ENCODE results near the gene RMC1. TPM values are rescaled to one million over a fixed set of nuclear protein-coding genes. Genes with fewer than 3 reads are reported as not detected.

Gene RMC1
- polyA plus RNA-seq, 1 experiment: 10.8 TPM

- Histone ChIP-seq H3K27me3 (ENCODE audit: control insufficient read depth, insufficient read depth, low read length) (no peaks in the 10 kb centered on the region), H3K4me3 (ENCODE audit: low read depth, low read length) (no peak overlapping the region), H3K36me3 (ENCODE audit: control insufficient read depth, insufficient read depth, low read length) (peaks cover 18% of the 10 kb centered on the region)
- ChIA-PET CTCF (interaction anchor here (1.2 kb wide), 1 partner anchor 20 kb away, joined by 3 read pairs; no protein-coding TSS in a partner anchor), POLR2A (no interaction called here)
- DNase-seq (ENCODE audit: low read depth): no peak
- TF ChIP-seq CTCF (IDR thresholded peaks at IDR 0.05; ENCODE audit: insufficient read depth, low read depth, low read length): no peak
These were observed 18.0 kb downstream of the RMC1 start for GRCh38 chr18:23521271-23521670.

- CTCF ChIA-PET: interaction anchor here (1.0 to 2.0 kb wide), 2 partner anchors 23 to 66 kb away, joined by 4 to 6 read pairs; no protein-coding TSS in a partner anchor
- H3K4me3 ChIP-seq (ENCODE audit: low read depth, low read length): no peak overlapping the region
- H3K36me3 ChIP-seq (ENCODE audit: control insufficient read depth, insufficient read depth, low read length): peaks cover 20% of the 10 kb centered on the region
- no peaks in the 10 kb centered on the region for H3K27me3 ChIP-seq (ENCODE audit: control insufficient read depth, insufficient read depth, low read length)
- no peak for TF ChIP-seq CTCF (IDR thresholded peaks at IDR 0.05; ENCODE audit: insufficient read depth, low read depth, low read length)
- DNase-seq (ENCODE audit: low read depth): no peak
- POLR2A ChIA-PET: no interaction called here
These were observed 18.6 kb downstream of the RMC1 start for GRCh38 chr18:23521907-23522306.

GRCh38 chr18:23523429-23524212 is 20.3 kb downstream of the RMC1 start:
- POLR2A ChIA-PET: no interaction called here
- peaks cover 16% of the 10 kb centered on the region for H3K36me3 ChIP-seq (ENCODE audit: control insufficient read depth, insufficient read depth, low read length)
- CTCF ChIA-PET: interaction anchor here (0.7 to 2.0 kb wide), 3 partner anchors 57 to 180 kb away, joined by 3 to 6 read pairs (median 5); no protein-coding TSS in a partner anchor
- no peak for TF ChIP-seq CTCF (IDR thresholded peaks at IDR 0.05; ENCODE audit: insufficient read depth, low read depth, low read length)
- H3K27me3 ChIP-seq (ENCODE audit: control insufficient read depth, insufficient read depth, low read length): no peaks in the 10 kb centered on the region
- H3K4me3 ChIP-seq (ENCODE audit: low read depth, low read length): no peak overlapping the region
- no peak for DNase-seq (ENCODE audit: low read depth)

GRCh38 chr18:23524213-23524707 is 20.9 kb downstream of the RMC1 start:
- peaks cover 14% of the 10 kb centered on the region for H3K36me3 ChIP-seq (ENCODE audit: control insufficient read depth, insufficient read depth, low read length)
- H3K4me3 ChIP-seq (ENCODE audit: low read depth, low read length): no peak overlapping the region
- no peak for TF ChIP-seq CTCF (IDR thresholded peaks at IDR 0.05; ENCODE audit: insufficient read depth, low read depth, low read length)
- ChIA-PET CTCF (interaction anchor here (1.5 kb wide), 1 partner anchor 179 kb away, joined by 5 read pairs; no protein-coding TSS in a partner anchor), POLR2A (no interaction called here)
- no peak for DNase-seq (ENCODE audit: low read depth)
- H3K27me3 ChIP-seq (ENCODE audit: control insufficient read depth, insufficient read depth, low read length): no peaks in the 10 kb centered on the region

- no peak for TF ChIP-seq CTCF (IDR thresholded peaks at IDR 0.05; ENCODE audit: insufficient read depth, low read depth, low read length)
- CTCF ChIA-PET: interaction anchor here (1.0 to 1.8 kb wide), 2 partner anchors 11 to 177 kb away, joined by 3 to 10 read pairs; no protein-coding TSS in a partner anchor
- Histone ChIP-seq H3K4me3 (ENCODE audit: low read depth, low read length) (no peak overlapping the region), H3K36me3 (ENCODE audit: control insufficient read depth, insufficient read depth, low read length) (peaks cover 18% of the 10 kb centered on the region), H3K27me3 (ENCODE audit: control insufficient read depth, insufficient read depth, low read length) (no peaks in the 10 kb centered on the region)
- POLR2A ChIA-PET: no interaction called here
- DNase-seq (ENCODE audit: low read depth): no peak
These were observed 23.3 kb downstream of the RMC1 start for GRCh38 chr18:23526501-23527063.

All from BJ (cell line).